Liver (tissue), 9 donors: ENCODE measurements around the gene SLC6A18. TPM values are rescaled to one million over a fixed set of nuclear protein-coding genes. Genes with fewer than 3 reads are reported as not detected.

Experiments used
- DNase-seq: peaks from one replicate; pipeline ENCODE4 v3.0.0-alpha.2; 2017; ENCODE audit warnings: low spot score
- H3K27ac ChIP-seq, 2 donors: one replicate each; pipeline ENCODE4 v1.7.0; 2013; ENCODE audit warnings: inconsistent platforms in 2 of 2, low read length in 2 of 2, control low read depth in 1 of 2, low read depth in 1 of 2, mild to moderate bottlenecking in 1 of 2
- H3K27me3 ChIP-seq, 4 donors: one replicate each; pipeline versions ENCODE4 v1.6.1 to v1.7.0; 2013; ENCODE audit warnings: low read length in 3 of 4, inconsistent platforms in 1 of 4, mild to moderate bottlenecking in 1 of 4, moderate library complexity in 1 of 4; ENCODE audit not compliant: control insufficient read depth in 4 of 4, insufficient read depth in 4 of 4
- H3K36me3 ChIP-seq, 4 donors: one replicate each; pipeline versions ENCODE4 v1.6.1 to v1.7.0; 2013; ENCODE audit warnings: low read length in 3 of 4, mild to moderate bottlenecking in 3 of 4, low read depth in 1 of 4, moderate library complexity in 1 of 4; ENCODE audit not compliant: control insufficient read depth in 4 of 4, insufficient read depth in 3 of 4
- H3K4me1 ChIP-seq, 4 donors: one replicate each; pipeline versions ENCODE4 v1.6.1 to v1.7.0; 2013; ENCODE audit warnings: low read length in 3 of 4, mild to moderate bottlenecking in 3 of 4, moderate library complexity in 1 of 4; ENCODE audit not compliant: control insufficient read depth in 4 of 4, insufficient read depth in 4 of 4
- H3K4me3 ChIP-seq, 3 donors: one replicate each; pipeline versions ENCODE4 v1.6.1 to v1.7.0; 2013; ENCODE audit warnings: low read length in 3 of 3, control low read depth in 1 of 3, low read depth in 1 of 3, mild to moderate bottlenecking in 1 of 3
- H3K9ac ChIP-seq, 2 donors: one replicate each; pipeline ENCODE4 v1.7.0; 2013; ENCODE audit warnings: low read length in 2 of 2, mild to moderate bottlenecking in 2 of 2, moderate library complexity in 2 of 2, control low read depth in 1 of 2, low read depth in 1 of 2
- H3K9me3 ChIP-seq, 4 donors: one replicate each; pipeline versions ENCODE4 v1.6.1 to v1.7.0; 2013; ENCODE audit warnings: low read length in 3 of 4; ENCODE audit not compliant: control insufficient read depth in 4 of 4
- ATF3 ChIP-seq: IDR thresholded peaks from 2 replicates; pipeline ENCODE4 v1.6.1; 2016; ENCODE audit warnings: antibody characterized with exemption
- CTCF ChIP-seq: fragments of 150-350 bp; IDR thresholded peaks from 2 replicates; pipeline ENCODE4 v1.5.1; 2017; ENCODE audit warnings: improper control_type of control experiment, low read depth, low read length; ENCODE audit not compliant: missing input control
- EGR1 ChIP-seq, 2 donors: IDR thresholded peaks; 2 replicates each; pipeline ENCODE4 v1.6.1; 2016 to 2018; ENCODE audit warnings: antibody characterized with exemption in 2 of 2, low read depth in 2 of 2
- FOXA1 ChIP-seq: IDR thresholded peaks from 2 replicates; pipeline ENCODE4 v1.6.1; 2016; ENCODE audit warnings: antibody characterized with exemption
- FOXA2 ChIP-seq: IDR thresholded peaks from 2 replicates; pipeline ENCODE4 v1.6.1; 2016; ENCODE audit warnings: antibody characterized with exemption
- GABPA ChIP-seq, 2 donors: IDR thresholded peaks in 1 of 2; conservative IDR thresholded peaks in 1 of 2; 2 replicates each; pipeline ENCODE4 v1.6.1; 2016; ENCODE audit warnings: antibody characterized with exemption in 2 of 2, mild to moderate bottlenecking in 1 of 2, moderate library complexity in 1 of 2
- HNF4G ChIP-seq: IDR thresholded peaks from 2 replicates; pipeline ENCODE4 v1.6.1; 2016; ENCODE audit warnings: antibody characterized with exemption
- JUND ChIP-seq, 2 donors: IDR thresholded peaks; 2 replicates each; pipeline ENCODE4 v1.6.1; 2016; ENCODE audit warnings: antibody characterized with exemption in 2 of 2
- NR2F2 ChIP-seq: IDR thresholded peaks from 2 replicates; pipeline ENCODE4 v1.6.1; 2016; ENCODE audit warnings: antibody characterized with exemption
- RAD21 ChIP-seq, 2 donors: IDR thresholded peaks; 2 replicates each; pipeline ENCODE4 v1.6.1; 2016; ENCODE audit warnings: antibody characterized with exemption in 2 of 2, mild to moderate bottlenecking in 2 of 2
- REST ChIP-seq: IDR thresholded peaks from 2 replicates; pipeline ENCODE4 v1.6.1; 2016; ENCODE audit warnings: antibody characterized with exemption, mild to moderate bottlenecking
- RXRA ChIP-seq, 2 donors: IDR thresholded peaks; 2 replicates each; pipeline ENCODE4 v1.6.1; 2017 to 2018; ENCODE audit warnings: antibody characterized with exemption in 2 of 2, mild to moderate bottlenecking in 1 of 2
- SP1 ChIP-seq: IDR thresholded peaks from 2 replicates; pipeline ENCODE4 v1.6.1; 2018; ENCODE audit warnings: antibody characterized with exemption, mild to moderate bottlenecking
- TAF1 ChIP-seq: conservative IDR thresholded peaks from 2 replicates; pipeline ENCODE4 v1.6.1; 2016; ENCODE audit warnings: antibody characterized with exemption, mild to moderate bottlenecking
- YY1 ChIP-seq: IDR thresholded peaks from 2 replicates; pipeline ENCODE4 v1.6.1; 2016; ENCODE audit warnings: antibody characterized with exemption, mild to moderate bottlenecking
- ZBTB33 ChIP-seq: IDR thresholded peaks from 2 replicates; pipeline ENCODE4 v1.6.1; 2016; ENCODE audit warnings: antibody characterized with exemption
- WGBS: extraction: QIAGEN DNeasy Blood & Tissue Kit; methylation state at CpG from one replicate; pipeline ENCODE4 v1.1.7; 2013; 5-methylcytosine and 5-hydroxymethylcytosine counted together
- polyA plus RNA-seq, 2 donors: library from polyadenylated mRNA; stranded (reverse) in 1 of 2; unstranded in 1 of 2; fragments of 200-250 nt in 1 of 2; fragments of >200 nt in 1 of 2; fragmentation: Nextera tagmentation in 1 of 2; extraction: Ambion mirVana in 1 of 2; gene quantifications; one replicate each; pipeline versions ENCODE4 v1.2.1 to v1.2.3, GENCODE V29; 2013 to 2015
- total RNA-seq, 2 donors: library from RNA; depleted of rRNA; stranded (reverse); fragments of >200 nt; gene quantifications; one replicate each; pipeline ENCODE4 v1.2.3, GENCODE V29; 2014
- TF ChIP-seq, protein P1 (sequence below): IDR thresholded peaks from 2 replicates; pipeline ENCODE4 v1.6.1; 2016; ENCODE audit warnings: antibody characterized with exemption
- donor health status: healthy.
- donor health status: healthy.
- donor health status: healthy.
- donor health status: healthy.
- donor health status: healthy.

SLC6A18 gene
- total and polyA plus RNA-seq, 4 donors = not detected

DNA sequence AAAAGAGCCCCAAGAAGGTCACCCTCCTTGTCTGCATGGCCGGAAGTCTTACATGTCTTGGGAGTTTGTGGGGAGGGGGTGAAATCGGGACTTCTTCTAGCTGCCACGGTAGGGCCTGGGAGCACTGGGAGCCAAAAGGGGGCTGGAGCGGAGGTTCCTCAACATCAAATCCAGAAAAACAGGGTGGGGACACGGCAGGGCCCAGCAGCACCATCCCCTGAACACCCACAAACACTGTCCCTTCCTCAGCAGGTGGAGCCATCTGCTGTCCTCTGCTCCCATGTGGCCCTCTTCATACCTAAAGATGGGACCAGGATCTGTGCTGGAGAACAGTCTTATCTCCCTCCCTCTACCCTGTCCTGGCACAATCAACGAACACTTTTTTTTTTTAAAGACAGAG, 67.0 kb downstream of the SLC6A18 start:
- no peak overlapping the region for H3K4me3 ChIP-seq
- no peak overlapping the region for H3K27ac ChIP-seq
- H3K36me3 ChIP-seq = no peaks in the 10 kb centered on the region
- DNase-seq = no peak
- no peaks in the 10 kb centered on the region for H3K9me3 ChIP-seq
- WGBS = 70% methylated on average over 6 of the region's 6 CpGs
- H3K27me3 ChIP-seq = peaks cover 0 to 16% (median 0%) of the 10 kb centered on the region in 4 donors
- H3K9ac ChIP-seq = no peak overlapping the region
- TF ChIP-seq GABPA (IDR thresholded peaks at IDR 0.05 in 1 of 2, conservative IDR thresholded peaks at IDR 0.05 in 1 of 2) = no peak
- no peak for TF ChIP-seq FOXA1
- TF ChIP-seq REST = no peak
- TF ChIP-seq HNF4G = no peak
- TF ChIP-seq ATF3 = no peak
- no peak for TF ChIP-seq JUND (IDR thresholded peaks at IDR 0.05)
- no peak for TF ChIP-seq CTCF
- TF ChIP-seq ZBTB33 = no peak
- no peak for TF ChIP-seq RAD21 (IDR thresholded peaks at IDR 0.05)
- TF ChIP-seq TAF1 = no peak
- TF ChIP-seq SP1 = no peak
- TF ChIP-seq, protein P1, sequence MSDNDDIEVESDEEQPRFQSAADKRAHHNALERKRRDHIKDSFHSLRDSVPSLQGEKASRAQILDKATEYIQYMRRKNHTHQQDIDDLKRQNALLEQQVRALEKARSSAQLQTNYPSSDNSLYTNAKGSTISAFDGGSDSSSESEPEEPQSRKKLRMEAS = no peak
- TF ChIP-seq EGR1 (IDR thresholded peaks at IDR 0.05; ENCODE audit: low read depth in 2 of 2) = no peak
- TF ChIP-seq RXRA (IDR thresholded peaks at IDR 0.05) = no peak
- TF ChIP-seq NR2F2 = no peak
- TF ChIP-seq FOXA2 = no peak
- no peak for TF ChIP-seq YY1
- peaks cover 2 to 8% (median 6%) of the 10 kb centered on the region in 4 donors for H3K4me1 ChIP-seq
